Osteoblast (primary cell): ENCODE results near the gene ELMO1. TPM values are rescaled to one million over a fixed set of nuclear protein-coding genes. Genes with fewer than 3 reads are reported as not detected.

Source experiments
- DNase-seq: peaks from one replicate; pipeline ENCODE4 v3.0.0; 2011; ENCODE audit warnings: low spot score, mixed read lengths; ENCODE audit not compliant: insufficient read length; ENCODE audit errors: missing footprints
- H2AFZ ChIP-seq: 2 replicates; pipeline ENCODE4 v1.6.0; 2011; ENCODE audit warnings: mild to moderate bottlenecking, low read length
- H3K27ac ChIP-seq: 2 replicates; pipeline ENCODE4 v1.5.1; 2011; ENCODE audit warnings: mild to moderate bottlenecking, low read depth, low read length, moderate library complexity
- H3K27me3 ChIP-seq: 2 replicates; pipeline ENCODE4 v1.6.0; 2012; ENCODE audit warnings: mild to moderate bottlenecking, control low read depth, inconsistent platforms, low read length, moderate library complexity; ENCODE audit not compliant: insufficient read depth
- H3K36me3 ChIP-seq: 2 replicates; pipeline ENCODE4 v1.5.1; 2011; ENCODE audit warnings: mild to moderate bottlenecking, low read length, control low read depth, moderate library complexity; ENCODE audit not compliant: insufficient read depth
- H3K4me1 ChIP-seq: 2 replicates; pipeline ENCODE4 v1.5.1; 2011; ENCODE audit warnings: mild to moderate bottlenecking, low read length, control low read depth, moderate library complexity; ENCODE audit not compliant: insufficient read depth
- H3K4me2 ChIP-seq: 2 replicates; pipeline ENCODE4 v1.6.0; 2011; ENCODE audit warnings: mild to moderate bottlenecking, low read length; ENCODE audit not compliant: insufficient read depth
- H3K4me3 ChIP-seq: fragments of 200-600 bp; sonication (generic); 3 replicates; pipeline ENCODE4 v1.5.1; 2012; ENCODE audit warnings: mild to moderate bottlenecking, low read length, inconsistent platforms; ENCODE audit not compliant: insufficient read depth
- H3K79me2 ChIP-seq: 2 replicates; pipeline ENCODE4 v1.6.0; 2012; ENCODE audit warnings: mild to moderate bottlenecking, low read length, control low read depth, inconsistent platforms; ENCODE audit not compliant: insufficient read depth
- H3K9me3 ChIP-seq: 2 replicates; pipeline ENCODE4 v1.5.1; 2011; ENCODE audit warnings: low read depth, low read length, control low read depth
- H4K20me1 ChIP-seq: 2 replicates; pipeline ENCODE4 v1.6.0; 2012; ENCODE audit warnings: mild to moderate bottlenecking, low read length, control low read depth; ENCODE audit not compliant: insufficient read depth
- CTCF ChIP-seq: IDR thresholded peaks from 2 replicates; pipeline ENCODE4 v1.5.1; 2011; ENCODE audit warnings: mild to moderate bottlenecking, low read depth, low read length, moderate library complexity; ENCODE audit errors: extremely low read depth
- total RNA-seq: library from RNA; depleted of rRNA; stranded (reverse); fragments of >200 nt; gene quantifications from 2 replicates; pipeline ENCODE4 v1.2.3, GENCODE V29; 2012

ELMO1 gene
- total RNA-seq, 1 donor: 2.2 TPM

DNA sequence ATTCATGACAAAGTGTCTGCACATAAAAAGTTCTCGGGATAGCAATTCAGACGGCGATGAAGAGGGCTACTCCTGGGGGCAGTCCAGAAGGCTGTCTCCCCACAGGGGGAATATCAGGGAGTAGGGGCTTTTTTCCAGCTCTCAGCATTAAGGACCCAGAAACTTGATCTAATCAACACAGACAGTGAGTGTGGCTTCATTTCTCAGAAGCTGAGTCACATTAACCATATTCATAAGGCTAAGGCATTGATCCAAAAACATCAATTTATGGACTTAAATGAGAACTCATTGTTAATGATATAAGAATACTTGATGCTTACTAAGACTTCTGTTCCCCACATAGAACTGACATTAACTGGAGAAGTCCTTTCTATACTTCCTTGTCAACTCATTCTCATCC is 636.9 kb downstream of the ELMO1 start:
- no peaks in the 10 kb centered on the region for H3K36me3 ChIP-seq
- H4K20me1 ChIP-seq: no peaks in the 10 kb centered on the region
- H3K79me2 ChIP-seq: no peaks in the 10 kb centered on the region
- H3K9me3 ChIP-seq: no peaks in the 10 kb centered on the region
- H2AFZ ChIP-seq: no peak overlapping the region
- no peak for TF ChIP-seq CTCF
- no peaks in the 10 kb centered on the region for H3K27me3 ChIP-seq
- no peak overlapping the region for H3K27ac ChIP-seq
- H3K4me1 ChIP-seq: no peaks in the 10 kb centered on the region
- H3K4me3 ChIP-seq: no peak overlapping the region
- no peak overlapping the region for H3K4me2 ChIP-seq
- DNase-seq: no peak

DNA sequence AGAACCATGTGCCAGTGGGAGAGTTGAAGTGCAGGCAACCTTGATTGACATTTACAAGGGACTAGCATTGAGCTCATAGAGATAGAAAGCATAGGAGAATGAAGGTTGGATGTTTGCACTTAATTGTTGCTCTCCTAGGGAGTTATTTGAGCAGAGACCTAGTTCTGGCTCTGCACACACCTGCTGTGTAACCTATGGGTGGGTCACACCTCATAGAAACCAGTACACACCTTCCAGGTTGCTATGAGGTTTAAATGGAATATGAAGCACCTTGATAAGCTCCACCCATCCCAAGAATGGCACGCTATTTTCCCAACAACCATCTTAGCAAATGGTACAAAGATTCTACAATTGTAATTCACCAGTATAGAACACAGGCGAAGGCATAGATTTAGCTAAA is 638.2 kb downstream of the ELMO1 start:
- no peak for DNase-seq
- no peak overlapping the region for H3K4me3 ChIP-seq
- H3K79me2 ChIP-seq: no peaks in the 10 kb centered on the region
- no peak overlapping the region for H3K4me2 ChIP-seq
- H3K36me3 ChIP-seq: no peaks in the 10 kb centered on the region
- no peak overlapping the region for H2AFZ ChIP-seq
- no peaks in the 10 kb centered on the region for H3K27me3 ChIP-seq
- no peaks in the 10 kb centered on the region for H4K20me1 ChIP-seq
- TF ChIP-seq CTCF: no peak
- no peaks in the 10 kb centered on the region for H3K4me1 ChIP-seq
- no peak overlapping the region for H3K27ac ChIP-seq
- H3K9me3 ChIP-seq: no peaks in the 10 kb centered on the region

DNA sequence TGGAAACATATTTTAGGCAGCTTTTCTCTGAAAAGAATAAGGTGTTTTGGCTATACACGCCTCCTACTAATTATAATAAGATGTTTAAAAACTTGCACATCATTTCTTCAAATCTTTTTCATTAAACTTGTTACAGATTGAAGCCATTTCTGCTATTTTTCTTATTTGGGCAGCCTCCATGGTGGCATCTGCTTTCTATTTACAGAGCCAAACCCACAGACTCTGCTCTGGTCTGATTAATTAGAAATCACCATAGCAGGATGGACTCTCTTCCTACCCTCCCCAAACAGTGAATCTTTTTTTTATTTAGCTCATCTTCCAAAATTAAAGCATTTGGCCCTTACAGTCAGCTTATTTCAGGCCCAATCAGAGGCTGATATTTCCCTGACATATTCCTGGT is 638.6 kb downstream of the ELMO1 start:
- Histone ChIP-seq H3K4me2 (no peak overlapping the region), H3K79me2 (no peaks in the 10 kb centered on the region), H3K36me3 (no peaks in the 10 kb centered on the region), H4K20me1 (no peaks in the 10 kb centered on the region), H2AFZ (no peak overlapping the region), H3K27me3 (no peaks in the 10 kb centered on the region), H3K4me3 (no peak overlapping the region), H3K9me3 (no peaks in the 10 kb centered on the region), H3K4me1 (no peaks in the 10 kb centered on the region), H3K27ac (no peak overlapping the region)
- no peak for TF ChIP-seq CTCF
- DNase-seq: no peak

- Histone ChIP-seq H3K27me3 (no peaks in the 10 kb centered on the region), H2AFZ (no peak overlapping the region), H3K4me3 (no peak overlapping the region), H3K27ac (no peak overlapping the region), H3K9me3 (no peaks in the 10 kb centered on the region), H4K20me1 (no peaks in the 10 kb centered on the region), H3K36me3 (no peaks in the 10 kb centered on the region), H3K4me2 (no peak overlapping the region), H3K79me2 (no peaks in the 10 kb centered on the region), H3K4me1 (no peaks in the 10 kb centered on the region)
- no peak for DNase-seq
- TF ChIP-seq CTCF: no peak
Measured at GRCh38 chr7:36809510-36809909, 639.2 kb downstream of the ELMO1 start.
